Ovary (tissue), 9 donors: Measurements from ENCODE around the gene LAMC1. TPM values are rescaled to one million over a fixed set of nuclear protein-coding genes. Genes with fewer than 3 reads are reported as not detected.

Experiments used
- DNase-seq, 5 donors: peaks; one replicate each; pipeline ENCODE4 v3.0.0-alpha.2; 2019 to 2020
- H3K27ac ChIP-seq, 2 donors: fragments of 200-600 bp; one replicate each; pipeline versions ENCODE4 v1.5.1 to v1.8.0; 2019 to 2022
- H3K27me3 ChIP-seq: fragments of 200-600 bp; one replicate; pipeline ENCODE4 v1.8.0; 2022
- H3K36me3 ChIP-seq: fragments of 200-600 bp; sonication (generic); one replicate; pipeline ENCODE4 v1.5.1; 2019
- H3K4me1 ChIP-seq: one replicate; pipeline ENCODE4 v1.8.1; 2013; ENCODE audit warnings: mild to moderate bottlenecking, moderate library complexity; ENCODE audit not compliant: insufficient read depth
- H3K4me3 ChIP-seq: fragments of 200-600 bp; sonication (generic); one replicate; pipeline ENCODE4 v1.5.1; 2017
- H3K9me3 ChIP-seq, 2 donors: fragments of 200-600 bp in 1 of 2; sonication (generic) in 1 of 2; one replicate each; pipeline versions ENCODE4 v1.5.1 to v1.8.1; 2013 to 2019; ENCODE audit warnings: mild to moderate bottlenecking in 1 of 2, moderate library complexity in 1 of 2
- EP300 ChIP-seq: sonication (generic); formaldehyde crosslinking; IDR thresholded peaks from one replicate; pipeline ENCODE4 v1.6.1; 2017; ENCODE audit warnings: antibody characterized with exemption
- POLR2A ChIP-seq: fragments of 450-650 bp; IDR thresholded peaks from one replicate; pipeline ENCODE4 v1.6.1; 2017; ENCODE audit warnings: antibody characterized with exemption, mild to moderate bottlenecking, moderate library complexity
- WGBS, 3 donors: extraction: QIAGEN DNeasy Blood & Tissue Kit in 1 of 3; methylation state at CpG; one replicate each; pipeline versions ENCODE4 v1.1.5 to v1.1.7; 2013 to 2017; 5-methylcytosine and 5-hydroxymethylcytosine counted together
- intact Hi-C, 4 donors: fragments of 100-400 bp; cut with DNase I; formaldehyde crosslinking; loops; one replicate each; pipeline versions ENCODE4 v1.11.0 to v1.15.1; 2022 to 2023
- polyA plus RNA-seq, 2 donors: library from polyadenylated mRNA; stranded (reverse); fragments of 200-250 nt in 1 of 2; fragments of 350-450 nt in 1 of 2; fragmentation: Illumina TruSeq in 1 of 2; extraction: RNeasy Lipid Tissue Mini Kit (QIAGEN cat#74804) in 1 of 2; gene quantifications; one replicate each; pipeline ENCODE4 v1.2.3, GENCODE V29; 2013 to 2014
- total RNA-seq, 7 donors: library from RNA; depleted of rRNA in 2 of 7; stranded (reverse); fragments of >200 nt in 2 of 7; fragmentation: NEBNext Ultra II Directional in 3 of 7; extraction: Animal tissue kit (Norgen Biotek cat#: 25700) in 3 of 7; gene quantifications; one replicate each; pipeline versions ENCODE4 v1.1.0 to v1.2.4, GENCODE V29; 2016 to 2023
- TF ChIP-seq, protein P1 (sequence below), 3 donors: fragments of 450-650 bp in 2 of 3; fragments of 200-600 bp in 1 of 3; IDR thresholded peaks; one replicate each; pipeline versions ENCODE4 v1.5.1 to v1.8.0; 2016 to 2022; ENCODE audit warnings: antibody characterized with exemption in 3 of 3, mild to moderate bottlenecking in 1 of 3
- donor health status: DM: no; HTN: no; CAD: no; lungs with moderate emphysema.
- donor health status: DM: no; HTN: no; CAD: no.
- donor health status: Bipolar disorder and iron deficiency.
- donor health status: DM: yes; HTN: yes; CAD: no.
- donor health status: DM: no; HTN: no; CAD: no.
- donor health status: DM: yes; HTN: yes; CAD: no.

LAMC1 gene
- total and polyA plus RNA-seq, 9 donors, result 51.3 to 205 (median 85.2) TPM

DNA sequence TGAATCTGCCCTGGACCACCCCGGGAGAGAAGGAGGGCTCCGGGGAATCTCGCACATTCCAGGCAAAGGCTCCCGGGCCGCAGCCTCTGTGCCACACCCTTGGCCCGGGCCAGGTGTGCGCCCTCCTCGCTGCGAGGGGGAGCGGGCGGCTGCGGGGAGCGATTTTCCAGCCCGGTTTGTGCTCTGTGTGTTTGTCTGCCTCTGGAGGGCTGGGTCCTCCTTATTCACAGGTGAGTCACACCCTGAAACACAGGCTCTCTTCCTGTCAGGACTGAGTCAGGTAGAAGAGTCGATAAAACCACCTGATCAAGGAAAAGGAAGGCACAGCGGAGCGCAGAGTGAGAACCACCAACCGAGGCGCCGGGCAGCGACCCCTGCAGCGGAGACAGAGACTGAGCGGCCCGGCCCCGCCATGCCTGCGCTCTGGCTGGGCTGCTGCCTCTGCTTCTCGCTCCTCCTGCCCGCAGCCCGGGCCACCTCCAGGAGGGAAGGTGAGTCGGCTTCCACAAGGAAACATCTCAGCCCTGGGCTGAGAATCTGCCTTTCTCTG, 162.8 kb downstream of the LAMC1 start, which contains the start of gene LAMC2:
LAMC2 (plus strand) TSS at position 324 of the 550 bp plus-strand sequence; CDS start at position 413, 89 bp downstream.
- Histone ChIP-seq H3K36me3 (no peaks in the 10 kb centered on the region), H3K9me3 (no peaks in the 10 kb centered on the region), H3K27ac (no peak within 1 kb of the TSS), H3K4me3 (peak within 1 kb of the TSS; percentile 25), H3K4me1 (no peaks in the 10 kb centered on the region), H3K27me3 (no peaks in the 10 kb centered on the region)
- WGBS, 3 donors, result 8 to 11% (median 10%) methylated on average over 30 of the region's 30 CpGs
- TF ChIP-seq, protein P1, sequence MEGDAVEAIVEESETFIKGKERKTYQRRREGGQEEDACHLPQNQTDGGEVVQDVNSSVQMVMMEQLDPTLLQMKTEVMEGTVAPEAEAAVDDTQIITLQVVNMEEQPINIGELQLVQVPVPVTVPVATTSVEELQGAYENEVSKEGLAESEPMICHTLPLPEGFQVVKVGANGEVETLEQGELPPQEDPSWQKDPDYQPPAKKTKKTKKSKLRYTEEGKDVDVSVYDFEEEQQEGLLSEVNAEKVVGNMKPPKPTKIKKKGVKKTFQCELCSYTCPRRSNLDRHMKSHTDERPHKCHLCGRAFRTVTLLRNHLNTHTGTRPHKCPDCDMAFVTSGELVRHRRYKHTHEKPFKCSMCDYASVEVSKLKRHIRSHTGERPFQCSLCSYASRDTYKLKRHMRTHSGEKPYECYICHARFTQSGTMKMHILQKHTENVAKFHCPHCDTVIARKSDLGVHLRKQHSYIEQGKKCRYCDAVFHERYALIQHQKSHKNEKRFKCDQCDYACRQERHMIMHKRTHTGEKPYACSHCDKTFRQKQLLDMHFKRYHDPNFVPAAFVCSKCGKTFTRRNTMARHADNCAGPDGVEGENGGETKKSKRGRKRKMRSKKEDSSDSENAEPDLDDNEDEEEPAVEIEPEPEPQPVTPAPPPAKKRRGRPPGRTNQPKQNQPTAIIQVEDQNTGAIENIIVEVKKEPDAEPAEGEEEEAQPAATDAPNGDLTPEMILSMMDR (IDR thresholded peaks at IDR 0.05), result peak in 2 of 3 donors; percentile 19 to 36
- no peak for TF ChIP-seq POLR2A
- peak; percentile 33 to 68 (median 39) for DNase-seq
- intact Hi-C loops, result no loop called here

DNA sequence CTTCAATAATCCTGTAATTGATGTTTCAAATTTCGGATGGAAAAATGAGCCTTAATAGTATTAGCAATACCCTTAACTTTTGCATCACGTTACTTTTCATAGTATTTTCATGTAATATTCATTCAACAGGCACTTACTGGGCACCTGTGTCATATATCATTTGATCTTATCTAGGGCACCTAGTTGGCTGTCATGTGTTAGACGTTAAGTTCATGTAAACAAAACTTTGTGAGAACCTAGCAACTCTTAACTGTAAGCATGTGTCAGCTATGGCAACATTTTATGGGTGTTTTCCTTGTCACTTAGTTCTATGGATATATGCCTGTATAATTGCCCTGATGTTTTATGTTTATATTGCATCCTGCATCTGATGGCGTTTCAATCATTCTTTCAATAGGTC, 163.6 kb downstream of the LAMC1 start:
- TF ChIP-seq, protein P1 (IDR thresholded peaks at IDR 0.05), result no peak
- TF ChIP-seq EP300 (no peak), POLR2A (no peak)
- no peaks in the 10 kb centered on the region for H3K27me3 ChIP-seq
- intact Hi-C loops, result no loop called here
- no peaks in the 10 kb centered on the region for H3K36me3 ChIP-seq
- DNase-seq, result no peak
- no peak overlapping the region for H3K4me3 ChIP-seq
- H3K4me1 ChIP-seq, result no peaks in the 10 kb centered on the region
- H3K9me3 ChIP-seq, result no peaks in the 10 kb centered on the region
- no peak overlapping the region for H3K27ac ChIP-seq
- WGBS, 3 donors, result 84 to 90% (median 86%) methylated on average over 4 of the region's 4 CpGs

DNA sequence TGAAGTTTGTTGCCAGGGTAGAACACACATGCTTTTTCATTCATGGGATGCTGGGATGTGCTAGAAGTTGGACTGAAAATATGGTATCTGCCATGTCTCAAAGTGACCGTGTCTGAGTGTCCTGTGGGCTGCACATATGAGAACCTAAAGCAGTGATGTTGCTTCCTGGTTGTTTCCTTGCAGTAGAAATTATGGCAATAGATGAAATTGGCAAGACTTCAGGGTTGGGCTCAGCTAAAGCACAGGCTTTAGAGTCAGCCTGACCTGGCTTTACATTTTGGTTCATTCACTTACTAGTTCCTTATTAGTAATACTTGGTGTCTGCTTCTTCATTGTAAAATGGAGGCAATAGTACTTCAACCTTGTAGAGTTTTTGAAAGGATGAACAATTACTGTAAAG, 165.0 kb downstream of the LAMC1 start:
- no peak for DNase-seq
- Histone ChIP-seq H3K4me1 (no peaks in the 10 kb centered on the region), H3K27me3 (no peaks in the 10 kb centered on the region), H3K4me3 (no peak overlapping the region), H3K36me3 (no peaks in the 10 kb centered on the region), H3K27ac (no peak overlapping the region), H3K9me3 (no peaks in the 10 kb centered on the region)
- TF ChIP-seq, protein P1 (IDR thresholded peaks at IDR 0.05), result no peak
- 72 to 95% (median 85%) methylated on average over 1 of the region's 1 CpG for WGBS, 3 donors
- intact Hi-C loops, result no loop called here

DNA sequence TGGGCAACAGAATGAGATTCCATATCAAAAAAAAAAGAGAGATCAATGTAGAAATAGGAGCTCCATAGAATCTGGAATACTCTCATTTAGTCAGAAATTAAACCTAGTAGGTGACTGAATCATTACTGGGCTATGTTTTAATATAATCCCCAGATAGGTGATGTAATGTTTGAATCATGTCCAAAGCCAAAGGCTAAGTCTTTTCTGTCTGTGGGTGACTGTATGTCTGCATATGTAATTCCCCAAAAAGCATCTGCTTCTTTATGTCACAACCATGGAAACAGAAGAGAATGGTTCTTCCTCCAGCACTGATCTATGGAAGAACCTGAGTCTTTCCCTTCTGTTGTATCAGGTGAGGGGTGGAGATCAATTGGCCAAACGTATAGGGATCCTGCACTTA, 168.6 kb downstream of the LAMC1 start:
- Histone ChIP-seq H3K4me1 (no peaks in the 10 kb centered on the region), H3K9me3 (no peaks in the 10 kb centered on the region), H3K27ac (no peak overlapping the region), H3K27me3 (no peaks in the 10 kb centered on the region), H3K4me3 (no peak overlapping the region), H3K36me3 (no peaks in the 10 kb centered on the region)
- WGBS, 3 donors, result 67 to 76% (median 69%) methylated on average over 1 of the region's 1 CpG
- DNase-seq, result no peak
- intact Hi-C loops, result no loop called here
- TF ChIP-seq, protein P1 (IDR thresholded peaks at IDR 0.05), result no peak
- TF ChIP-seq POLR2A (no peak), EP300 (no peak)
